ENCODE results near the gene SESN3.
"Not testable (repeated sequence)": the region's sequence is repeated elsewhere in the genome, so short reads cannot be mapped to it uniquely, and the experiment has no call there.

Gene SESN3

GRCh38 chr11:95248666-95249467, 17.9 kb upstream of the SESN3 start:
- no peak for DNase-seq

- no peak for DNase-seq
Measured at GRCh38 chr11:95247883-95248282, 16.9 kb upstream of the SESN3 start.

GRCh38 chr11:95247127-95247684, 16.2 kb upstream of the SESN3 start:
- no peak for DNase-seq

GRCh38 chr11:95245581-95245980, 14.6 kb upstream of the SESN3 start:
- DNase-seq: no peak

- DNase-seq: no peak
Measured at GRCh38 chr11:95245038-95245437, 14.0 kb upstream of the SESN3 start.

- DNase-seq: no peak
Measured at GRCh38 chr11:95243673-95244072, 12.7 kb upstream of the SESN3 start.

- DNase-seq: no peak
Measured at GRCh38 chr11:95242845-95243605, 12.0 kb upstream of the SESN3 start.

GRCh38 chr11:95242091-95242844, 11.3 kb upstream of the SESN3 start:
- no peak for DNase-seq

GRCh38 chr11:95241681-95242081, 10.7 kb upstream of the SESN3 start:
- no peak for DNase-seq

- DNase-seq: no peak
Measured at GRCh38 chr11:95239871-95240649, 9.1 kb upstream of the SESN3 start.

- DNase-seq: no peak
Measured at GRCh38 chr11:95232666-95233065, 1.7 kb upstream of the SESN3 start.

GRCh38 chr11:95231881-95232605, 1.0 kb upstream of the SESN3 start:
- peak; percentile 51 for DNase-seq

- DNase-seq: no peak
Measured at GRCh38 chr11:95230810-95231126, 234 bp downstream of the SESN3 start.

GRCh38 chr11:95229993-95230809, 801 bp downstream of the SESN3 start:
- DNase-seq: no peak

- no peak for DNase-seq
Measured at GRCh38 chr11:95229199-95229992, 1.6 kb downstream of the SESN3 start.

- no peak for DNase-seq
Measured at GRCh38 chr11:95228081-95228749, 2.8 kb downstream of the SESN3 start.

- not testable (repeated sequence) for DNase-seq
Measured at GRCh38 chr11:95227060-95227459, 3.9 kb downstream of the SESN3 start.

- no peak for DNase-seq
Measured at GRCh38 chr11:95222817-95223216, 8.2 kb downstream of the SESN3 start.

GRCh38 chr11:95219599-95219998, 11.4 kb downstream of the SESN3 start:
- DNase-seq: no peak

Measured in stimulated activated CD4-positive, alpha-beta T cell treated with anti-CD3 and anti-CD28 coated beads, Interleukin-12 subunit alpha, Interleukin-12 subunit beta, amount 100 ng/mL, for 4 hours (primary cell).